ENCODE measurements around the gene TRIM64. TPM values are rescaled to one million over a fixed set of nuclear protein-coding genes. Genes with fewer than 3 reads are reported as not detected.
"Not testable (repeated sequence)": the region's sequence is repeated elsewhere in the genome, so short reads cannot be mapped to it uniquely, and the experiment has no call there.

TRIM64 gene, protein sequence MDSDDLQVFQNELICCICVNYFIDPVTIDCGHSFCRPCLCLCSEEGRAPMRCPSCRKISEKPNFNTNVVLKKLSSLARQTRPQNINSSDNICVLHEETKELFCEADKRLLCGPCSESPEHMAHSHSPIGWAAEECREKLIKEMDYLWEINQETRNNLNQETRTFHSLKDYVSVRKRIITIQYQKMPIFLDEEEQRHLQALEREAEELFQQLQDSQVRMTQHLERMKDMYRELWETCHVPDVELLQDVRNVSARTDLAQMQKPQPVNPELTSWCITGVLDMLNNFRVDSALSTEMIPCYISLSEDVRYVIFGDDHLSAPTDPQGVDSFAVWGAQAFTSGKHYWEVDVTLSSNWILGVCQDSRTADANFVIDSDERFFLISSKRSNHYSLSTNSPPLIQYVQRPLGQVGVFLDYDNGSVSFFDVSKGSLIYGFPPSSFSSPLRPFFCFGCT
- total RNA-seq = not detected in 2 replicates
- total RNA-seq (2013) = not detected
- polyA plus RNA-seq = not detected in 2 replicates
- not detected in 2 replicates for polyA minus RNA-seq

DNA sequence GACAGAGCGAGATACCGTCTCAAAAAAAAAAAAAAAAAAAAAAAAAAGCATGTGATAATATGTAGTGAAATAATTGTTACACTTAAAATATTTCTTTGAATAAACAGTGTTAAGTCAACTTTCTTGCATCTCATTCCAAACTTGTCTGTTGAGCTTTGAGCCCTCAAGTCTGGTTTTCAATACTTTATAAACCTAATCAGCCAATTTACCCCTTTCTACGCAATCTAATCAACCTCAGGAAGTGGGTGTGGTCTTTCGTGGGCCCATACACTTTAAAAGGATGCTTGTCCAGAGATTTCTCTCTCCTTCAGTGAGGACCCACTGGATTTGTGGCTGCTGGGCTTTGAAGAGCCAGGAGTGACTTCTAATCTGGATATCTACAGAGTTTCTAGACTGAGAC is at the start of gene TRIM64:
Gene TRIM64 (plus strand): TSS at position 301 of the 400 bp plus-strand sequence. CDS start 2,467 bp downstream, outside the sequence.
- H3K4me3 Mint-ChIP-seq; H3K9me3 Mint-ChIP-seq (ENCODE audit: insufficient read depth); H3K79me2 ChIP-seq (ENCODE audit: control insufficient read depth, insufficient read depth, low read length); H3K9me3 ChIP-seq (ENCODE audit: control extremely low read depth in 1 of 3, control insufficient read depth in 2 of 3, insufficient read depth in 1 of 3, low read length in 2 of 3); intact Hi-C loops (cut with micrococcal nuclease); H3K27ac Mint-ChIP-seq; POLR2A ChIA-PET; H3K9ac ChIP-seq (ENCODE audit: low read length); H3K27ac ChIP-seq (ENCODE audit: low read length in 2 of 2); ATAC-seq (ENCODE audit: low read depth); H3K4me3 ChIP-seq (ENCODE audit: control extremely low read depth in 1 of 5, extremely low read depth in 1 of 5, insufficient read depth in 1 of 5, low read depth in 2 of 5, low read length in 4 of 5); H3K27me3 Mint-ChIP-seq; H3K36me3 ChIP-seq (replicated peaks in 1 of 2; ENCODE audit: control extremely low read depth in 1 of 2, control insufficient read depth in 1 of 2, extremely low read depth in 1 of 2, insufficient read depth in 2 of 2, low read length in 1 of 2); H4K20me1 ChIP-seq (ENCODE audit: control insufficient read depth, insufficient read depth, low read length, poor library complexity, severe bottlenecking); H3K4me1 Mint-ChIP-seq; H3K27me3 ChIP-seq (replicated peaks in 1 of 4; ENCODE audit: control extremely low read depth in 1 of 4, control insufficient read depth in 3 of 4, insufficient read depth in 4 of 4, low read length in 3 of 4); H2AFZ ChIP-seq (ENCODE audit: insufficient read depth, low read depth, low read length, poor library complexity, severe bottlenecking); H3K4me1 ChIP-seq (ENCODE audit: control insufficient read depth in 2 of 2, insufficient read depth in 2 of 2, low read length in 2 of 2); CTCF ChIA-PET; DNase-seq; H3K4me2 ChIP-seq (replicated peaks; ENCODE audit: low read depth, low read length, poor library complexity, severe bottlenecking): not testable (repeated sequence)
- WGBS (ENCODE audit: insufficient coverage) = no CpG with 5 or more reads among the region's 4 CpGs

DNA sequence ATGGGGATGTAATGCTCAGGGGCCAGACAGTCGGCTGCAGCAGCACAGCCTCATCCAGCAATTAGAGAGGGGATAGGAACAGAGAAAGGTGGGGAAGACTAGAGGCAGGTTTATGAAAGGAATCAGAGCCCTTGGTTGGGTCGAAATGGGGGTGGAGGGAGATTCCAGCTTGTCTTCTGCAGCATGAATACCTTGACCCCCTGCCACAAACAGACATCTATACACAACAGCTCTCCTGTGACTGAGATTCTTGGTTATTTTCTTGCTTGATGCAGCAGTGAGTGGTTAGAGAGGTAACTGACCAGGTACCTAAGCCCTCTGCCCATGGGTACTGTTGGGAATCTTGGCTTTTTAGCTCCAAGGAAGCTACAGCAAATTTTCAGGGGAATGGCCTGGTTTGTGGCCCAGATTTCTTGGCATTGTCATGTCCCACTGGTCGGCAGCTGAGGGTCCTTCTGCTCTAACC is 43.6 kb upstream of the TRIM64 start, which contains the start of gene TRIM49D1:
Gene TRIM49D1 (minus strand): TSS at position 51 of the 466 bp plus-strand sequence. CDS start 4,535 bp downstream, outside the sequence.
- Histone ChIP-seq H3K4me2 (replicated peaks; ENCODE audit: low read depth, low read length, poor library complexity, severe bottlenecking) (no peak within 1 kb of the TSS), H3K36me3 (replicated peaks in 1 of 2; ENCODE audit: control extremely low read depth in 1 of 2, control insufficient read depth in 1 of 2, extremely low read depth in 1 of 2, insufficient read depth in 2 of 2, low read length in 1 of 2) (no peaks in the 10 kb centered on the region), H4K20me1 (ENCODE audit: control insufficient read depth, insufficient read depth, low read length, poor library complexity, severe bottlenecking) (no peaks in the 10 kb centered on the region), H3K4me1 (ENCODE audit: control insufficient read depth in 2 of 2, insufficient read depth in 2 of 2, low read length in 2 of 2) (no peaks in the 10 kb centered on the region), H3K9ac (ENCODE audit: low read length) (no peak within 1 kb of the TSS), H3K9me3 (ENCODE audit: control extremely low read depth in 1 of 3, control insufficient read depth in 2 of 3, insufficient read depth in 1 of 3, low read length in 2 of 3) (no peaks in the 10 kb centered on the region), H3K79me2 (ENCODE audit: control insufficient read depth, insufficient read depth, low read length) (no peaks in the 10 kb centered on the region), H3K27ac (ENCODE audit: low read length in 2 of 2) (no peak within 1 kb of the TSS), H2AFZ (ENCODE audit: insufficient read depth, low read depth, low read length, poor library complexity, severe bottlenecking) (no peak within 1 kb of the TSS), H3K27me3 (replicated peaks in 1 of 4; ENCODE audit: control extremely low read depth in 1 of 4, control insufficient read depth in 3 of 4, insufficient read depth in 4 of 4, low read length in 3 of 4) (no peaks in the 10 kb centered on the region), H3K4me3 (ENCODE audit: control extremely low read depth in 1 of 5, extremely low read depth in 1 of 5, insufficient read depth in 1 of 5, low read depth in 2 of 5, low read length in 4 of 5) (no peak within 1 kb of the TSS)
- Mint-ChIP-seq H3K9me3 (ENCODE audit: insufficient read depth) (no peaks in the 10 kb centered on the region), H3K4me3 (no peak within 1 kb of the TSS), H3K27ac (no peak within 1 kb of the TSS), H3K27me3 (no peaks in the 10 kb centered on the region), H3K4me1 (no peaks in the 10 kb centered on the region)
- WGBS (ENCODE audit: insufficient coverage) = no CpG with 5 or more reads among the region's 3 CpGs
- DNase-seq (no peak), ATAC-seq (ENCODE audit: low read depth) (no peak)
- ChIA-PET POLR2A (no interaction called here), CTCF (no interaction called here)
- no peak for TF ChIP-seq EZH2 (IDR thresholded peaks at IDR 0.05; ENCODE audit: borderline replicate concordance, insufficient read depth, low read depth, low read length, poor library complexity, severe bottlenecking)
- TF ChIP-seq, protein P1, sequence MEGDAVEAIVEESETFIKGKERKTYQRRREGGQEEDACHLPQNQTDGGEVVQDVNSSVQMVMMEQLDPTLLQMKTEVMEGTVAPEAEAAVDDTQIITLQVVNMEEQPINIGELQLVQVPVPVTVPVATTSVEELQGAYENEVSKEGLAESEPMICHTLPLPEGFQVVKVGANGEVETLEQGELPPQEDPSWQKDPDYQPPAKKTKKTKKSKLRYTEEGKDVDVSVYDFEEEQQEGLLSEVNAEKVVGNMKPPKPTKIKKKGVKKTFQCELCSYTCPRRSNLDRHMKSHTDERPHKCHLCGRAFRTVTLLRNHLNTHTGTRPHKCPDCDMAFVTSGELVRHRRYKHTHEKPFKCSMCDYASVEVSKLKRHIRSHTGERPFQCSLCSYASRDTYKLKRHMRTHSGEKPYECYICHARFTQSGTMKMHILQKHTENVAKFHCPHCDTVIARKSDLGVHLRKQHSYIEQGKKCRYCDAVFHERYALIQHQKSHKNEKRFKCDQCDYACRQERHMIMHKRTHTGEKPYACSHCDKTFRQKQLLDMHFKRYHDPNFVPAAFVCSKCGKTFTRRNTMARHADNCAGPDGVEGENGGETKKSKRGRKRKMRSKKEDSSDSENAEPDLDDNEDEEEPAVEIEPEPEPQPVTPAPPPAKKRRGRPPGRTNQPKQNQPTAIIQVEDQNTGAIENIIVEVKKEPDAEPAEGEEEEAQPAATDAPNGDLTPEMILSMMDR (IDR thresholded peaks at IDR 0.05) = no peak
- intact Hi-C loops (cut with micrococcal nuclease) = no loop called here

DNA sequence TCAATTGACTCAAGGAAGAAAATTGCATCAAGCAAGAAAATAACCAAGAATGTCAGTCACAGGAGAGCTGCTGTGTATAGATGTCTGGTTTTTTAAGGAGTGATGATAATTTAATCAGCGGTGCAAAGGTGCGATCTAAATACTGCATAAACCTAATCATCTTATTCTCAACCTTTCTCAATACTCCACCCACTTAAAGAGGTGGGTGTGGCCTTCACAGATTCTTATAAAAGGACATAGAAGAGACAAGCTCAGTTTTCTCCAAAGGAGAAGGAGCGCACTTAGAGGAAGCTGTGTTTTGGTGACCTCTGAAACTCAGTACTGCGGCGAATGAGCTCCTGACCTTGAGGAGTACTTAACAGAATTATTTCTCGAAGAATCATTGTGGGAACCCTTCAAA is 42.1 kb upstream of the TRIM64 start, which contains the start of gene TRIM49D2:
Gene TRIM49D2 (plus strand): TSS at position 301 of the 400 bp plus-strand sequence. CDS start 2,698 bp downstream, outside the sequence.
- H3K4me3 Mint-ChIP-seq; H3K27ac ChIP-seq (ENCODE audit: low read length in 2 of 2); H3K4me1 ChIP-seq (ENCODE audit: control insufficient read depth in 2 of 2, insufficient read depth in 2 of 2, low read length in 2 of 2); ATAC-seq (ENCODE audit: low read depth); H4K20me1 ChIP-seq (ENCODE audit: control insufficient read depth, insufficient read depth, low read length, poor library complexity, severe bottlenecking); H3K79me2 ChIP-seq (ENCODE audit: control insufficient read depth, insufficient read depth, low read length); DNase-seq; H3K27ac Mint-ChIP-seq; H3K27me3 ChIP-seq (replicated peaks in 1 of 4; ENCODE audit: control extremely low read depth in 1 of 4, control insufficient read depth in 3 of 4, insufficient read depth in 4 of 4, low read length in 3 of 4); H3K27me3 Mint-ChIP-seq; CTCF ChIA-PET; H2AFZ ChIP-seq (ENCODE audit: insufficient read depth, low read depth, low read length, poor library complexity, severe bottlenecking); H3K9me3 ChIP-seq (ENCODE audit: control extremely low read depth in 1 of 3, control insufficient read depth in 2 of 3, insufficient read depth in 1 of 3, low read length in 2 of 3); H3K9me3 Mint-ChIP-seq (ENCODE audit: insufficient read depth); H3K4me1 Mint-ChIP-seq; H3K4me2 ChIP-seq (replicated peaks; ENCODE audit: low read depth, low read length, poor library complexity, severe bottlenecking); POLR2A ChIA-PET; H3K36me3 ChIP-seq (replicated peaks in 1 of 2; ENCODE audit: control extremely low read depth in 1 of 2, control insufficient read depth in 1 of 2, extremely low read depth in 1 of 2, insufficient read depth in 2 of 2, low read length in 1 of 2); intact Hi-C loops (cut with micrococcal nuclease); H3K4me3 ChIP-seq (ENCODE audit: control extremely low read depth in 1 of 5, extremely low read depth in 1 of 5, insufficient read depth in 1 of 5, low read depth in 2 of 5, low read length in 4 of 5); H3K9ac ChIP-seq (ENCODE audit: low read length): not testable (repeated sequence)
- no CpG with 5 or more reads among the region's 6 CpGs for WGBS (ENCODE audit: insufficient coverage)
